H1 (cell line): ENCODE results near the gene ACTR3C. TPM values are rescaled to one million over a fixed set of nuclear protein-coding genes. Genes with fewer than 3 reads are reported as not detected.
"Not testable (repeated sequence)": the region's sequence is repeated elsewhere in the genome, so short reads cannot be mapped to it uniquely, and the experiment has no call there.

Source experiments
- CTCF ChIA-PET: fragments of 300-600 bp; sonication (Branson Sonifier 250); formaldehyde crosslinking; loops from one replicate; lab custom pipeline; 2021; ENCODE audit not compliant: partially characterized antibody; lab: Charles Lee
- POLR2A ChIA-PET: fragments of 300-600 bp; sonication (Branson Sonifier 250); formaldehyde crosslinking; loops from one replicate; lab custom pipeline; 2021; ENCODE audit warnings: inconsistent platforms; ENCODE audit not compliant: partially characterized antibody; lab: Charles Lee
- DNase-seq, 2 experiments: peaks; one replicate each; pipeline versions ENCODE4 v3.0.0 to v3.0.0-alpha.2; 2010 to 2022; ENCODE audit warnings: low spot score in 2 of 2, low read depth in 1 of 2, mixed read lengths in 1 of 2
- FAIRE-seq: peaks from 2 replicates; lab custom pipeline; 2011; peaks lifted over from hg19 to GRCh38; lab: Jason Lieb, UNC
- H2AFZ ChIP-seq: 2 replicates; pipeline ENCODE4 v1.8.1; 2012; ENCODE audit warnings: low read length, inconsistent platforms
- H2AK5ac ChIP-seq: 2 replicates; pipeline ENCODE4 v1.6.1; 2013; ENCODE audit warnings: low read depth, low read length
- H2BK120ac ChIP-seq: replicated peaks from 2 replicates; pipeline ENCODE3; 2013; ENCODE audit warnings: low read depth, low read length, inconsistent platforms
- H2BK12ac ChIP-seq: 2 replicates; pipeline ENCODE4 v1.6.1; 2013; ENCODE audit warnings: low read depth, low read length
- H2BK15ac ChIP-seq: 2 replicates; pipeline ENCODE4 v1.6.1; 2013; ENCODE audit warnings: low read length
- H2BK20ac ChIP-seq: 2 replicates; pipeline ENCODE4 v1.6.1; 2013; ENCODE audit warnings: low read length
- H2BK5ac ChIP-seq: 2 replicates; pipeline ENCODE4 v1.6.1; 2013; ENCODE audit warnings: low read depth, low read length
- H3K14ac ChIP-seq: 2 replicates; pipeline ENCODE4 v1.6.1; 2013; ENCODE audit warnings: inconsistent platforms; ENCODE audit not compliant: insufficient read length
- H3K18ac ChIP-seq: 2 replicates; pipeline ENCODE4 v1.6.1; 2013; ENCODE audit warnings: low read length; ENCODE audit errors: extremely low read depth
- H3K23ac ChIP-seq: 2 replicates; pipeline ENCODE4 v1.6.1; 2013; ENCODE audit warnings: inconsistent platforms; ENCODE audit not compliant: insufficient read length
- H3K23me2 ChIP-seq: 2 replicates; pipeline ENCODE4 v1.6.1; 2013; ENCODE audit warnings: low read depth, low read length
- H3K27ac ChIP-seq: 2 replicates; pipeline ENCODE4 v1.6.1; 2011; ENCODE audit warnings: low read depth, low read length, inconsistent platforms
- H3K27me3 ChIP-seq, 4 experiments: replicated peaks in 1 of 4; 1 replicate in 1 of 4; 2 replicates in 3 of 4; pipeline versions ENCODE4 v1.6.1 to v1.8.1; 2011 to 2013; ENCODE audit warnings: low read length in 3 of 4, mild to moderate bottlenecking in 3 of 4, inconsistent platforms in 2 of 4, mixed read lengths in 2 of 4, moderate library complexity in 1 of 4; ENCODE audit not compliant: control insufficient read depth in 3 of 4, insufficient read depth in 3 of 4; ENCODE audit errors: extremely low read depth in 1 of 4
- H3K36me3 ChIP-seq, 4 experiments: 2 replicates each; pipeline versions ENCODE4 v1.6.1 to v1.8.1; 2011 to 2013; ENCODE audit warnings: mild to moderate bottlenecking in 4 of 4, low read length in 3 of 4, moderate library complexity in 2 of 4, control low read depth in 1 of 4, inconsistent platforms in 1 of 4; ENCODE audit not compliant: insufficient read depth in 4 of 4, control insufficient read depth in 2 of 4
- H3K4ac ChIP-seq: replicated peaks from 2 replicates; pipeline ENCODE3; 2013; ENCODE audit warnings: low read length, low read depth, mixed read lengths, inconsistent platforms; ENCODE audit not compliant: insufficient read length
- H3K4me1 ChIP-seq, 4 experiments: replicated peaks in 1 of 4; 1 replicate in 1 of 4; 2 replicates in 3 of 4; pipeline versions ENCODE4 v1.6.1 to v1.8.1; 2011 to 2013; ENCODE audit warnings: low read length in 3 of 4, inconsistent platforms in 2 of 4, mixed read lengths in 1 of 4; ENCODE audit not compliant: insufficient read depth in 4 of 4, control insufficient read depth in 3 of 4
- H3K4me2 ChIP-seq, 2 experiments: 2 replicates each; pipeline versions ENCODE4 v1.6.1 to v1.8.1; 2011 to 2013; ENCODE audit warnings: low read depth in 2 of 2, low read length in 2 of 2, control low read depth in 1 of 2, inconsistent platforms in 1 of 2, mild to moderate bottlenecking in 1 of 2; ENCODE audit not compliant: insufficient read depth in 1 of 2
- H3K4me3 ChIP-seq, 4 experiments: fragments of 200-600, 300-600 bp in 1 of 4; sonication (generic), shearing (Covaris generic), sonication (Bioruptor Twin) in 1 of 4; 2 replicates each; pipeline versions ENCODE4 v1.5.1 to v1.8.1; 2011 to 2016; ENCODE audit warnings: low read length in 4 of 4, low read depth in 3 of 4, control low read depth in 2 of 4, inconsistent platforms in 2 of 4, mild to moderate bottlenecking in 2 of 4, mixed read lengths in 1 of 4, moderate library complexity in 1 of 4; ENCODE audit not compliant: insufficient read depth in 2 of 4; ENCODE audit errors: extremely low read depth in 1 of 4
- H3K56ac ChIP-seq: replicated peaks from 2 replicates; pipeline ENCODE3; 2013; ENCODE audit warnings: low read depth, mild to moderate bottlenecking, mixed read lengths, low read length, inconsistent platforms; ENCODE audit not compliant: insufficient read length
- H3K79me1 ChIP-seq: 2 replicates; pipeline ENCODE4 v1.6.1; 2013; ENCODE audit warnings: low read depth, low read length, control low read depth
- H3K79me2 ChIP-seq, 2 experiments: 2 replicates each; pipeline versions ENCODE4 v1.6.1 to v1.8.1; 2012 to 2013; ENCODE audit warnings: low read length in 2 of 2, mild to moderate bottlenecking in 2 of 2, inconsistent platforms in 1 of 2; ENCODE audit not compliant: insufficient read depth in 2 of 2, control insufficient read depth in 1 of 2
- H3K9ac ChIP-seq, 4 experiments: replicated peaks in 1 of 4; 1 replicate in 1 of 4; 2 replicates in 3 of 4; pipeline versions ENCODE4 v1.6.1 to v1.8.1; 2011 to 2013; ENCODE audit warnings: low read depth in 3 of 4, low read length in 3 of 4, control low read depth in 2 of 4, mild to moderate bottlenecking in 2 of 4, moderate library complexity in 2 of 4, inconsistent platforms in 1 of 4; ENCODE audit errors: extremely low read depth in 1 of 4
- H3K9me3 ChIP-seq, 2 experiments: 2 replicates each; pipeline versions ENCODE4 v1.6.1 to v1.8.1; 2012 to 2013; ENCODE audit warnings: mild to moderate bottlenecking in 2 of 2, moderate library complexity in 2 of 2, control low read depth in 1 of 2, inconsistent platforms in 1 of 2, low read depth in 1 of 2, low read length in 1 of 2, mixed read lengths in 1 of 2; ENCODE audit not compliant: insufficient read depth in 2 of 2
- H4K20me1 ChIP-seq, 2 experiments: replicated peaks in 1 of 2; 2 replicates each; pipeline versions ENCODE3 to v1.8.1; 2011 to 2013; ENCODE audit warnings: inconsistent platforms in 2 of 2, low read length in 2 of 2, mild to moderate bottlenecking in 1 of 2; ENCODE audit not compliant: insufficient read depth in 2 of 2, control insufficient read depth in 1 of 2
- H4K5ac ChIP-seq: 2 replicates; pipeline ENCODE4 v1.6.1; 2013; ENCODE audit warnings: low read length, low read depth, mixed read lengths, inconsistent platforms; ENCODE audit not compliant: insufficient read length
- H4K8ac ChIP-seq: 2 replicates; pipeline ENCODE4 v1.8.0; 2013; ENCODE audit warnings: mild to moderate bottlenecking, moderate library complexity, low read length, inconsistent platforms; ENCODE audit not compliant: insufficient read depth; ENCODE audit errors: extremely low read depth
- H4K91ac ChIP-seq: replicated peaks from 2 replicates; pipeline ENCODE3; 2013; ENCODE audit warnings: low read length, mixed read lengths, inconsistent platforms; ENCODE audit not compliant: insufficient read length
- WGBS, 2 experiments: shearing (Covaris generic) in 1 of 2; methylation state at CpG; one replicate each; pipeline versions ENCODE4 v1.1.6 to v1.1.7; 2013 to 2015; ENCODE audit warnings: low lambda C conversion rate in 2 of 2, mixed read lengths in 2 of 2, inconsistent platforms in 1 of 2, low coverage in 1 of 2, missing lambda C conversion rate in 1 of 2; ENCODE audit not compliant: insufficient replicate concordance in 2 of 2, insufficient coverage in 1 of 2, insufficient read length in 1 of 2; ENCODE audit errors: extremely low coverage in 1 of 2, missing lambda C conversion rate in 1 of 2; 5-methylcytosine and 5-hydroxymethylcytosine counted together
- polyA plus RNA-seq, 7 experiments: library from polyadenylated mRNA; depleted of rRNA in 3 of 7; stranded (reverse) in 5 of 7; unstranded in 2 of 7; fragments of >200 nt in 5 of 7; fragments of 200-250 nt in 2 of 7; gene quantifications; 1 replicate in 5 of 7; 2 replicates in 1 of 7; 4 replicates in 1 of 7; pipeline versions ENCODE4 v1.2.1 to v1.2.3, GENCODE V29; 2011 to 2013; ENCODE audit warnings: missing spikeins in 2 of 7, mixed read lengths in 2 of 7
- total RNA-seq: library from RNA; stranded (reverse); fragmentation: NEBNext Ultra II Directional; extraction: Animal tissue kit (Norgen Biotek cat#: 25700); gene quantifications from 2 replicates; pipeline ENCODE4 v1.2.1, GENCODE V29; 2021

The ACTR3C gene
- total and polyA plus RNA-seq, 2 of the 8 experiments (the other 6 are each of a cell fraction or from before 2014, with no cell fraction given) = 1.5 TPM; not detected in 1

DNA sequence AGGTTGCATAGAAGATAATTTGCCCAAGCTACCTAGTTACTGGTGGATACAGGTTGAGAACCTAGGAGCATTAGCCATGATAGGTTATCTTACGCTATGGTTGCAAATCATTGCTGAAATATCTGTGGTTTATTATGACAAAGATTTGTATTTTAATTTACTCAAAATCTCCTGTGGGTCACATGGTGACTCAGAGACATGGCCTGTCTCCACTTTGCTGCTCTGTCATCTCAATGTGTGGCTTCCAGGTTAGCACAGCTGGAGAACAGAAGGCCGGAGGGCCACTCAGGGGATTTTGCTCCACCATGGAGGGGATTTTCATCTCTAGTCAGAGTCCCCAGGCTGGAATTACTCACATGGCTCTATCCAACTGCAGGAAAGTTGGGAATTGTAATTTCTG lies 78.1 kb downstream of the ACTR3C start:
- H3K4me2 ChIP-seq, H3K27me3 ChIP-seq, H4K8ac ChIP-seq, H2AFZ ChIP-seq, H3K18ac ChIP-seq, H3K4ac ChIP-seq, H2BK5ac ChIP-seq, H4K20me1 ChIP-seq, DNase-seq, CTCF ChIA-PET, FAIRE-seq, H3K23ac ChIP-seq, H3K14ac ChIP-seq, H3K79me2 ChIP-seq, H2BK15ac ChIP-seq, H4K5ac ChIP-seq, H4K91ac ChIP-seq, H2BK20ac ChIP-seq, H3K9ac ChIP-seq, H3K27ac ChIP-seq, H3K4me3 ChIP-seq, H2AK5ac ChIP-seq, H2BK120ac ChIP-seq, H3K4me1 ChIP-seq, H3K79me1 ChIP-seq, H3K9me3 ChIP-seq, H3K36me3 ChIP-seq, H2BK12ac ChIP-seq, POLR2A ChIA-PET, H3K23me2 ChIP-seq, H3K56ac ChIP-seq: not testable (repeated sequence)
- whole genome bisulfite sequencing, 2 experiments = 95% methylated on average over 2 of the region's 2 CpGs; no CpG with 5 or more reads in 1 of the 2 experiments

DNA sequence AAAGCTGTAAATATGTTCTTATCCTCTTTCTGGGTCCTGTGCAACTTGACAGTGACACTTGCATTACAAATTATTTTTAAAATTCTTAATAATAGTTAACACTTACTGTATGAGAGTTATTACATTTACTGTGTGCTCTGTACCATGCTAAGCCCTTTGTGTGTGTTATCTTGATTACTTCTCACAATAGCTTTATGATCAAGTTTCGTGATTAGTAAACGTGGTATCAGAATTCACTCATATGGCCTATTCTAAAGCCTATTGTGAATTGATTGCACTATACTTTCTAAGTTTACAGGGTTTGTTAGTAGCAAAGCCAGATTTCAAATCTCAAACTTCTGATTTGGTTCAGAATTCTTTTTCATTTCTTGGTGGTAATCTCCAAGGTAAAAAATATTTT lies 80.4 kb downstream of the ACTR3C start:
- FAIRE-seq, H2BK15ac ChIP-seq, H3K23ac ChIP-seq, H2AFZ ChIP-seq, H4K5ac ChIP-seq, DNase-seq, H3K4me2 ChIP-seq, H3K4me1 ChIP-seq, H4K91ac ChIP-seq, H3K14ac ChIP-seq, H2AK5ac ChIP-seq, H3K4ac ChIP-seq, H3K9ac ChIP-seq, CTCF ChIA-PET, H3K79me2 ChIP-seq, H3K23me2 ChIP-seq, H2BK12ac ChIP-seq, H3K56ac ChIP-seq, H2BK120ac ChIP-seq, H2BK5ac ChIP-seq, H3K36me3 ChIP-seq, H3K79me1 ChIP-seq, H3K27ac ChIP-seq, H4K8ac ChIP-seq, H3K9me3 ChIP-seq, H4K20me1 ChIP-seq, H2BK20ac ChIP-seq, POLR2A ChIA-PET, H3K4me3 ChIP-seq, H3K18ac ChIP-seq, H3K27me3 ChIP-seq: not testable (repeated sequence)
- WGBS, 2 experiments = 75% methylated on average over 2 of the region's 2 CpGs; no CpG with 5 or more reads in 1 of the 2 experiments
